GM12892 (cell line): ENCODE results near the gene TMCO4.

Experiments
- POLR2A ChIP-seq: IDR thresholded peaks from 2 replicates; pipeline ENCODE4 v1.6.1; 2011; ENCODE audit warnings: low read depth, low read length, control low read depth
- POLR2AphosphoS5 ChIP-seq: IDR thresholded peaks from 2 replicates; pipeline ENCODE4 v1.6.1; 2011; ENCODE audit warnings: low read depth, low read length, control low read depth
- TAF1 ChIP-seq: IDR thresholded peaks from 2 replicates; pipeline ENCODE4 v1.6.1; 2011; ENCODE audit warnings: low read depth, mild to moderate bottlenecking, control low read depth, low read length, borderline replicate concordance

DNA sequence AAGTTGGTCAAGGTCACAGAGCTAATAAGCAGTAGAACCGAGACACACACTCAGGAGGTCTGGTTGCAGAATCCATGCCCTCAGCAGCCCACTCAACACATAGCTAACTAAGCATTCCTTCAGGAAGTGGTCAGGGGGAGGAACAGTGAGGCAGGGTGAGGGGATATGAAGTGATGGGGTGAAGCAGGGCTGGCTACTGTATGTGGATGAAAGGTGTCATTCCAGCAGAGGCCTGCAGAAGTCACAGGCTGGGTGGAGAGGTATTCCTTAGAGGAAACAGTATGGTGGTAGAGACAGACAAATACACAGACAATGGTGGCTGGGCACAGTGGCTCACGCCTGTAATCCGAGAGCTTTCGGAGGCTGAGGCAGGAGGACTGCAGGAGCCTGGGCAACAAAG, 14.1 kb downstream of the TMCO4 start:
- no peak for TF ChIP-seq POLR2A
- TF ChIP-seq POLR2AphosphoS5, result no peak
- no peak for TF ChIP-seq TAF1
